B cell (primary cell): ENCODE results near the gene STOX2. TPM values are rescaled to one million over a fixed set of nuclear protein-coding genes. Genes with fewer than 3 reads are reported as not detected.

Experiments
- ATAC-seq: fragments of 200-7000 bp; cut with Tn5 transposase; one replicate; pipeline ENCODE4 v1.10.0; 2021; ENCODE audit warnings: low read depth, mild to moderate bottlenecking, moderate number of reproducible peaks, moderate library complexity
- CTCF ChIA-PET: fragments of 350-600 bp; sonication (Branson Sonifier 250); formaldehyde crosslinking; loops from one replicate; lab custom pipeline; 2021; ENCODE audit warnings: antibody characterized with exemption, inconsistent platforms; lab: Charles Lee
- POLR2A ChIA-PET: fragments of 350-600 bp; sonication (Branson Sonifier 250); formaldehyde crosslinking; loops from one replicate; lab custom pipeline; 2021; ENCODE audit warnings: antibody characterized with exemption; lab: Charles Lee
- DNase-seq: peaks from one replicate; pipeline ENCODE4 v3.0.0; 2013
- H2AFZ ChIP-seq: 2 replicates; pipeline ENCODE4 v1.6.1; 2012; ENCODE audit warnings: mild to moderate bottlenecking, low read depth, low read length; ENCODE audit not compliant: insufficient read depth, poor library complexity, severe bottlenecking
- H3K27ac ChIP-seq, 2 donors: 1 replicate in 1 of 2; 2 replicates in 1 of 2; pipeline ENCODE4 v1.5.1; 2012 to 2013; ENCODE audit warnings: low read length in 2 of 2, mild to moderate bottlenecking in 2 of 2, moderate library complexity in 1 of 2
- H3K27me3 ChIP-seq, 4 experiments: fragments of 200-600 bp in 1 of 4; sonication (generic) in 1 of 4; replicated peaks in 1 of 4; 1 replicate in 2 of 4; 2 replicates in 2 of 4; pipeline versions ENCODE4 v1.6.1 to v1.7.0; 2013 to 2016; ENCODE audit warnings: low read length in 3 of 4, mild to moderate bottlenecking in 2 of 4, mixed read lengths in 1 of 4, moderate library complexity in 1 of 4; ENCODE audit not compliant: insufficient read depth in 4 of 4, control insufficient read depth in 3 of 4; ENCODE audit errors: control extremely low read depth in 1 of 4
- H3K36me3 ChIP-seq, 2 experiments: replicated peaks in 1 of 2; 1 replicate in 1 of 2; 2 replicates in 1 of 2; pipeline versions ENCODE4 v1.6.1 to v1.7.1; 2013; ENCODE audit warnings: low read length in 1 of 2; ENCODE audit not compliant: insufficient read depth in 2 of 2, control insufficient read depth in 1 of 2; ENCODE audit errors: control extremely low read depth in 1 of 2, extremely low read depth in 1 of 2
- H3K4me1 ChIP-seq, 2 donors: fragments of 200-600 bp in 1 of 2; sonication (generic) in 1 of 2; 1 replicate in 1 of 2; 2 replicates in 1 of 2; pipeline versions ENCODE4 v1.5.1 to v1.6.1; 2013 to 2017; ENCODE audit warnings: low read length in 2 of 2; ENCODE audit not compliant: control insufficient read depth in 2 of 2, insufficient read depth in 2 of 2
- H3K4me2 ChIP-seq: replicated peaks from 2 replicates; pipeline ENCODE3; 2012; ENCODE audit warnings: mild to moderate bottlenecking, low read depth, low read length; ENCODE audit not compliant: poor library complexity, severe bottlenecking
- H3K4me3 ChIP-seq, 5 experiments: fragments of 200-600 bp in 1 of 5; sonication (generic) in 1 of 5; 1 replicate in 3 of 5; 2 replicates in 2 of 5; pipeline versions ENCODE4 v1.5.1 to v1.7.0; 2011 to 2016; ENCODE audit warnings: low read length in 4 of 5, mild to moderate bottlenecking in 4 of 5, low read depth in 2 of 5, control low read depth in 1 of 5, moderate library complexity in 1 of 5; ENCODE audit not compliant: insufficient read depth in 1 of 5; ENCODE audit errors: control extremely low read depth in 1 of 5, extremely low read depth in 1 of 5
- H3K79me2 ChIP-seq: fragments of 200-600 bp; sonication (generic); one replicate; pipeline ENCODE4 v1.6.0; 2016; ENCODE audit warnings: low read length; ENCODE audit not compliant: control insufficient read depth, insufficient read depth
- H3K9ac ChIP-seq: fragments of 200-600 bp; sonication (generic); 2 replicates; pipeline ENCODE4 v1.6.1; 2017; ENCODE audit warnings: mild to moderate bottlenecking, low read length, moderate library complexity
- H3K9me3 ChIP-seq, 3 donors: one replicate each; pipeline versions ENCODE4 v1.6.1 to v1.7.1; 2013; ENCODE audit warnings: low read length in 2 of 3; ENCODE audit not compliant: control insufficient read depth in 2 of 3, insufficient read depth in 1 of 3; ENCODE audit errors: control extremely low read depth in 1 of 3
- H4K20me1 ChIP-seq: 2 replicates; pipeline ENCODE4 v1.6.0; 2012; ENCODE audit warnings: mild to moderate bottlenecking, low read length; ENCODE audit not compliant: insufficient read depth, control insufficient read depth, poor library complexity, severe bottlenecking
- H3K27ac Mint-ChIP-seq: one replicate; pipeline ENCODE4 v1.8.0; 2021; ENCODE audit warnings: mixed read lengths
- H3K27me3 Mint-ChIP-seq: one replicate; pipeline ENCODE4 v1.8.0; 2021; ENCODE audit warnings: mixed read lengths
- H3K4me1 Mint-ChIP-seq: one replicate; pipeline ENCODE4 v1.8.0; 2021; ENCODE audit warnings: mixed read lengths
- H3K4me3 Mint-ChIP-seq: one replicate; pipeline ENCODE4 v1.8.0; 2021; ENCODE audit warnings: mixed read lengths
- H3K9me3 Mint-ChIP-seq: one replicate; pipeline ENCODE4 v1.8.0; 2022; ENCODE audit warnings: mixed read lengths; ENCODE audit not compliant: insufficient read depth
- EZH2 ChIP-seq: IDR thresholded peaks from 2 replicates; pipeline ENCODE4 v1.6.1; 2012; ENCODE audit warnings: borderline replicate concordance, low read depth, mild to moderate bottlenecking, moderate library complexity, low read length; ENCODE audit not compliant: insufficient read depth, poor library complexity, severe bottlenecking
- WGBS: methylation state at CpG from one replicate; pipeline ENCODE4 v1.1.5; 2013; ENCODE audit warnings: missing lambda C conversion rate; ENCODE audit not compliant: insufficient coverage; 5-methylcytosine and 5-hydroxymethylcytosine counted together
- intact Hi-C: fragments of 100-400 bp; cut with micrococcal nuclease; formaldehyde crosslinking; loops from one replicate; pipeline ENCODE4 v1.10.0; 2022
- polyA minus RNA-seq: library from RNA; depleted of rRNA, polyadenylated mRNA; stranded (reverse); fragments of >200 nt; gene quantifications from 2 replicates; pipeline ENCODE4 v1.2.3, GENCODE V29; 2012
- polyA plus RNA-seq: library from polyadenylated mRNA; depleted of rRNA; stranded (reverse); fragments of >200 nt; gene quantifications from 2 replicates; pipeline ENCODE4 v1.2.3, GENCODE V29; 2012
- total RNA-seq, 2 donors: library from RNA; stranded (reverse); fragments of 120-200 nt in 1 of 2; gene quantifications; 1 replicate in 1 of 2; 2 replicates in 1 of 2; pipeline versions ENCODE4 v1.2.3 to v1.2.4, GENCODE V29; 2013 to 2022
- TF ChIP-seq, protein P1 (sequence below): fragments of 200-600 bp; IDR thresholded peaks from one replicate; pipeline ENCODE4 v1.8.0; 2022; ENCODE audit warnings: antibody characterized with exemption, mild to moderate bottlenecking

The STOX2 gene, protein sequence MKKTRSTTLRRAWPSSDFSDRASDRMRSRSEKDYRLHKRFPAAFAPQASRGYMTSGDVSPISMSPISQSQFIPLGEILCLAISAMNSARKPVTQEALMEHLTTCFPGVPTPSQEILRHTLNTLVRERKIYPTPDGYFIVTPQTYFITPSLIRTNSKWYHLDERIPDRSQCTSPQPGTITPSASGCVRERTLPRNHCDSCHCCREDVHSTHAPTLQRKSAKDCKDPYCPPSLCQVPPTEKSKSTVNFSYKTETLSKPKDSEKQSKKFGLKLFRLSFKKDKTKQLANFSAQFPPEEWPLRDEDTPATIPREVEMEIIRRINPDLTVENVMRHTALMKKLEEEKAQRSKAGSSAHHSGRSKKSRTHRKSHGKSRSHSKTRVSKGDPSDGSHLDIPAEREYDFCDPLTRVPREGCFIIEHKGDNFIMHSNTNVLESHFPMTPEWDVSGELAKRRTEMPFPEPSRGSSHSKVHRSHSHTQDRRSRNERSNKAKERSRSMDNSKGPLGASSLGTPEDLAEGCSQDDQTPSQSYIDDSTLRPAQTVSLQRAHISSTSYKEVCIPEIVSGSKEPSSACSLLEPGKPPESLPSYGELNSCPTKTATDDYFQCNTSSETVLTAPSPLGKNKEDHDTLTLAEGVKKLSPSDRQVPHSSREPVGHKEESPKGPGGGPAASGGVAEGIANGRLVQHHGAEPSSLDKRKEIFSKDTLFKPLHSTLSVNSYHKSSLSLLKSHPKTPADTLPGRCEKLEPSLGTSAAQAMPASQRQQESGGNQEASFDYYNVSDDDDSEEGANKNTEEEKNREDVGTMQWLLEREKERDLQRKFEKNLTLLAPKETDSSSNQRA (N-terminal part only)
- not detected in 2 replicates for total RNA-seq
- total RNA-seq (2013): 0.12 TPM
- under 0.01 TPM in 1 of 2 replicates, not detected in the other for polyA plus RNA-seq
- 0.43 TPM in 1 of 2 replicates, not detected in the other for polyA minus RNA-seq

DNA sequence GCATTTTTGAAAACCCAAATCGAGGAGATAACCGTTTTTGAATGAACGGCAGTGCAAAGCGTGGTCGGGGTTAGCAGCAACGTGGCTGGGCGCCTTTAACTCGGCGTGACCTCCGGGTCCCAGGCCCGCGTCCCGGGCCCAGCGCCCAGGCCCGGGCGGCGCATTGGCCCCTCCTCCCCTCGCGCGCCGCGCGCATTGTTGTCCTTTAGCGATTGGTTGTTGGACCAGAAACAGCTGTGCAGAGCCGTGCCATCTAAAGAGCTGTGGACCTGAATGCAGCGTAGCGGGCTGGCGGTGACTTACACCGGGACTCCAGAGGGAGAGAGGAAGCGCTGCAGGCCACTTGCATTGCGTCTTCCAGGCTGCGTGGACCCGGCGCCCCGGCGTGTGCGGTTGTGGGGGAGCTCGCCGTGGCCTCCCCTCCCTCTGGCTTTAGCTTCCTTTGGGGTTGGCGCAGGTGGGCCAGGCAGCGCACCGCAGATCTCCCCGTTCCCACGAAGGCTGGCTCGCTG, at the start of gene STOX2:
STOX2 (plus strand) TSS at position 227 of the 512 bp plus-strand sequence. CDS start 1,484 bp downstream, outside the sequence.
- H3K9ac ChIP-seq: peak within 1 kb of the TSS; percentile 10
- no peaks in the 10 kb centered on the region for H3K36me3 ChIP-seq
- peaks cover 0 to 28% (median 23%) of the 10 kb centered on the region in 4 experiments for H3K27me3 ChIP-seq
- no peak for TF ChIP-seq EZH2
- TF ChIP-seq, protein P1, sequence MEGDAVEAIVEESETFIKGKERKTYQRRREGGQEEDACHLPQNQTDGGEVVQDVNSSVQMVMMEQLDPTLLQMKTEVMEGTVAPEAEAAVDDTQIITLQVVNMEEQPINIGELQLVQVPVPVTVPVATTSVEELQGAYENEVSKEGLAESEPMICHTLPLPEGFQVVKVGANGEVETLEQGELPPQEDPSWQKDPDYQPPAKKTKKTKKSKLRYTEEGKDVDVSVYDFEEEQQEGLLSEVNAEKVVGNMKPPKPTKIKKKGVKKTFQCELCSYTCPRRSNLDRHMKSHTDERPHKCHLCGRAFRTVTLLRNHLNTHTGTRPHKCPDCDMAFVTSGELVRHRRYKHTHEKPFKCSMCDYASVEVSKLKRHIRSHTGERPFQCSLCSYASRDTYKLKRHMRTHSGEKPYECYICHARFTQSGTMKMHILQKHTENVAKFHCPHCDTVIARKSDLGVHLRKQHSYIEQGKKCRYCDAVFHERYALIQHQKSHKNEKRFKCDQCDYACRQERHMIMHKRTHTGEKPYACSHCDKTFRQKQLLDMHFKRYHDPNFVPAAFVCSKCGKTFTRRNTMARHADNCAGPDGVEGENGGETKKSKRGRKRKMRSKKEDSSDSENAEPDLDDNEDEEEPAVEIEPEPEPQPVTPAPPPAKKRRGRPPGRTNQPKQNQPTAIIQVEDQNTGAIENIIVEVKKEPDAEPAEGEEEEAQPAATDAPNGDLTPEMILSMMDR: no peak
- peak within 1 kb of the TSS in 2 of 5 experiments; percentile 12 to 16 for H3K4me3 ChIP-seq
- H4K20me1 ChIP-seq: no peaks in the 10 kb centered on the region
- H2AFZ ChIP-seq: peak within 1 kb of the TSS; percentile 36
- intact Hi-C loops: no loop called here
- DNase-seq: peak; percentile 5
- CTCF ChIA-PET: no interaction called here
- H3K4me1 ChIP-seq: peaks cover 8 to 14% of the 10 kb centered on the region in 2 donors
- 3% methylated on average over 45 of the region's 45 CpGs for WGBS
- Mint-ChIP-seq H3K4me1 (peaks cover 7% of the 10 kb centered on the region), H3K4me3 (peak within 1 kb of the TSS; percentile 60), H3K27ac (no peak within 1 kb of the TSS), H3K9me3 (no peaks in the 10 kb centered on the region), H3K27me3 (peaks cover 63% of the 10 kb centered on the region)
- no peaks in the 10 kb centered on the region for H3K79me2 ChIP-seq
- no peak within 1 kb of the TSS for H3K27ac ChIP-seq
- no peaks in the 10 kb centered on the region for H3K9me3 ChIP-seq
- peak within 1 kb of the TSS; percentile 29 for H3K4me2 ChIP-seq
- POLR2A ChIA-PET: no interaction called here
- ATAC-seq: no peak
